LHCN-M2 (cell line): ENCODE measurements around the gene MAP3K14. TPM values are rescaled to one million over a fixed set of nuclear protein-coding genes. Genes with fewer than 3 reads are reported as not detected.
A peak's percentile ranks its signal among the peaks of the same experiment; 100 is the strongest.

ENCODE experiments used
- DNase-seq: peaks from one replicate; pipeline ENCODE4 v3.0.0-alpha.2; 2012; ENCODE audit warnings: low read depth
- total RNA-seq: library from RNA; depleted of rRNA; stranded (reverse); fragments of >200 nt; gene quantifications from 2 replicates; pipeline ENCODE4 v1.2.3, GENCODE V29; 2014

The MAP3K14 gene
- total RNA-seq, 1 experiment from 2014 or later = 6.2 TPM

DNA sequence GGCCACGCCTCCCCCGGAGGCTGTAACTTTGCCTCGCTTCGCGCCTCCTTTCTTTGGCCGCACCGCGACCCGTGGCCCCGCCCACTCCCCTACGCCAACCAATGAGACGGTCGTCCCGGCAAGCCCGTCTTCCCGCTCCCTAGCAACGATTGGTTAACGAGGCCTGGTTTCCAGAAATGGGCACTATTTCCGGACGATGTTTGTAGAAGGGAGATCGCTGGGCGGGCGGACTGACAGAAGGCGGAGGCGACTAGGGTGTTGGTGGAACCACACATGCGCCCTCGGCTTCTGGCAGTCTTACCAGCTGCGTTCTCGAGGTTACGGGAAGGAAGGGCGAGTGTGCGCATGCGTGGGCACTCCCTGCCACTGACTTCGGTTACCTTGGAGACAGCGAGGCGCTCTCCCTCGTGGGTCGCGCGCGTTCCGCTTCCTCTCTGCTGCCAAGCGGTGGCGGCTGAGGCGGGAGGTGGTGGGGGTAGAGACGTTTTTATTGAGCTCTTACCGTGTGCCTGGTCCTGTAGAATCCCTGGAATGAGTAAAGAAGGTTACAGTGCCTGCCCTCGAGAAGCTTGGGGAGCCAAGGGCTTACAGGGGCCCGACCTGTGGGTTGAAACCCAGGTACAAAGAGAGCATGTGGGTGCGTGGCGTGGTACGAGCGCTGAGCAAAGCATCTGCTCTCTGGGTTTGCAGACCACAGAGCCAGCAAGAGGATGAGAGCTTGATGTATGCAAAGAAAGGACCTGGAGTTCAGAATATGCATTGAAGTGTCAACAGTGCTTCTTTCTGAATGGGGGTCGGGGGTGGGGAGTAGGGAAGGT is 500 bp upstream of the MAP3K14 start:
- peak; percentile 100 for DNase-seq

DNA sequence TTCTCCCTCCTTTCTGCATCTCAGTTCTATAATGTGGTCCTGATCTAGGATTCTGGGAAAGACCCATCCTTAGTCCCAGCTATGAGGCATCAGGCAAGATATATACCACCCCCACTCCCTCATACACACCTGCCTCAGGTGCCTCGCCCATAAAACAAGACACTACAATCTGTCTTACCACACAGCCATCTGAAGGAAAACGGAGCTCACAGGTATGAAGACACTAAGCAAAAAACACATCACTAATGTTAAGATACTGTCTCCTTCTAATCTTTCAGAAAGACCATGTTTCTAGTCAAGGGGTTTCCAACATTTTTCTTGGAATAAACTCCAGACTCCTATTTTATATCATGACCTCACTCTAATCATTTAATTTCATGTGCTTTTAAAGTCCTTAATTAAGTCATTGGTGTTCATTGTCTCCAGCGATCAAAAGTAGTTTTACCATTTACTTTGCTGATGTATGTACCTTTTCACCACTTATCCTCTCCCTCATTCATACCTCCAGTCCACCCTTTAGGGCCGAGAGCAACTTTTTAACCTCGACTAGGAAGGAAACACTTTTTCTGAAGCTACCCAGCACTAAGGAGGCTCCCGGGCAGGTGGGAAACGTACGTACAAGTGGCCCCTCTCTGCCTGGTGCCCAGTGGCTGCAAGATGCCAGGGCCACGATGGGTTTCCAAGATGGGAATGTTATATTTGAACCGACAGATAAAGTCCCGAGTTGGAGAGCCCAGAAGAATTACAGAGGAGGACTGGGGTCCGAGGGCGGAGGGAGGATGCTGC is 979 bp downstream of the MAP3K14 start:
- DNase-seq = no peak

DNA sequence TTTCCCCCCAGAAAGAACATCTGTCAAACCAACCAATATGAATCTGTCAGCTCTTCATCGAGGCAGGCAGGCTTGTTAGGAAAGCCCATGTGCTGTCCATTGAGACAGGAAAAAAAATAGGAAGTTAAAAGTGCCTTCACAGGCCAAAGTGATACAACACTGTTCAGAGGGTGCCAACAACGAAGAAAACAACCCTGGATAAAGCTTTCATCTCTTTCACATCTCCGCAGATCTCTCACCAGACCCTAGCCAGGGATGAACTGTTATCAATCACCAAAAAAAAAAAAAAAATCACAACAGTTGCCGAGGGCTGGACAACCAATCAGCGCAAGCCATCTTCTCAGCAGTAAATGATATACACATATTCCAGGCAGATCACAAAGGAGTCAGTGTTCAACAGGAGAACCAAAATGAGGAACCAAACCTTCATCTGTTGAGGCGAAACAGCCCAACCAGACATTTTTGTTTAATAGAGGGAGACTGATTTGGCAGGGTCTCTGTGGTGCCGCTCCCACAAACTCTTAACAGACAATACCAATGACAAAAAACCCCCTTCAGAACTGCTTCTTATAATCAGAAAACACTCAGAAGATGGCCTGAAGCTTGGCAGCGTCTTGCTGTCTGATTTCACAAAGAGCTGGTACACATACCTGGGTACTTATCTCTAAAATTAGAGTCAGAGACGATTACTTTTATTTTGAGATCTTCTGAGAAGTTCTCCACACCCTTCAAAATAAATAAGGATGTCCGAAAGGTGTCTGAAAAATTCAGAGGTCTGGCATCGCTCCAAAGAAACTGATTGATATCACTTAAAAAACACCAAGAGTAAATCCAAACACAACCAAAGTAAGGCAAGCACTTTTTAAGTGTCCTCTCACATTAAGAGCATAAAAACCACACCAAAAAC is 1.8 kb downstream of the MAP3K14 start:
- peak; percentile 52 for DNase-seq

DNA sequence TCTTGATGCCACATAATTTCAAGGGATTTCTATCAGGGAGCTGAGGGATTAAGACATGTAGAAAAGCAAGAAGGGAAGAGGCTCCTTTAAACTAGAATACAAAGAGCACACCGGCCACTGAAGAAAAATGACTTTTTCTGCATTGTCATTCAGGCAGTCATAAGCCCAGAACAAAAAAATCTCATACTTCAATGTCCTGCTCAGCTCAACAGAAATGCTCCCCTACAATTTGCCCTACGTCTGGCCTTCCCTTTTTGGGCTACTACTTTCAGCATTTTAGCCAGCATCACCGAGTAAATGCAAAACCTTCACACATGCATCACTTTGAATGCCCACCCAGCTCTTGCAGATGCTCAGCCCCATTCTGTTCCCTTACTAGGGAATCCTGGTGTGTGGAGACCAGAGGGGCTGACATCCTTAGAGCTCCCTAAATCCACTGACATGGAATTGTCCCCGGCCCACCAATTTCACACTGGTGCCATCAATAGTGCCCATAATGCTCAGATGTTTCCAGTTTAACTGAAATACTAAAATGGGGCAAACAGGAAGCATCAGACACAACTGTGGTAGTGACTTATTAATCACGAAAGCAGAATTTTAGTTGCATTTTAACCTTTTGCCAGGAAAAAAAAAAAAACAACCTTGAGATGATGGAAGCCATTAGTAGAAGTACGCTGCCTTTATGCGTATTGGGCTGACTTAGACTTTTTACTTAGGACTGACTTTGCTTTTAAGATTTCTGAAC is 2.7 kb downstream of the MAP3K14 start:
- DNase-seq = no peak

DNA sequence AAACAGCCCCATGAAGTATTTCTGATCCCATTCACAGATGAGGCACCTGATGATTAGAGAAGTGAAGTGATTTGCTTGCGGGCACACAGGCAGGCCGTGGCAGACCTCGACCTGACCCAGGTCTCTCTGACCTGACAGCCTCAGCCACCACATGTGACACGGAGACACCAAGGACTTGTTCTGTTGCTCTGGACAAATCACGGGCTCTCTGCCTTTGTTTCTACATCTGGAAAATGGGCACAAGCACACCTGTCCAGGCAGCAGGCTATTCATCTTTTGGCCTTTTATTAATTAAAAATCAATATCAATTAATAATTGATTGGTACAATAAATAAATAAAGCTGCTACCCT is 3.4 kb downstream of the MAP3K14 start:
- no peak for DNase-seq

DNA sequence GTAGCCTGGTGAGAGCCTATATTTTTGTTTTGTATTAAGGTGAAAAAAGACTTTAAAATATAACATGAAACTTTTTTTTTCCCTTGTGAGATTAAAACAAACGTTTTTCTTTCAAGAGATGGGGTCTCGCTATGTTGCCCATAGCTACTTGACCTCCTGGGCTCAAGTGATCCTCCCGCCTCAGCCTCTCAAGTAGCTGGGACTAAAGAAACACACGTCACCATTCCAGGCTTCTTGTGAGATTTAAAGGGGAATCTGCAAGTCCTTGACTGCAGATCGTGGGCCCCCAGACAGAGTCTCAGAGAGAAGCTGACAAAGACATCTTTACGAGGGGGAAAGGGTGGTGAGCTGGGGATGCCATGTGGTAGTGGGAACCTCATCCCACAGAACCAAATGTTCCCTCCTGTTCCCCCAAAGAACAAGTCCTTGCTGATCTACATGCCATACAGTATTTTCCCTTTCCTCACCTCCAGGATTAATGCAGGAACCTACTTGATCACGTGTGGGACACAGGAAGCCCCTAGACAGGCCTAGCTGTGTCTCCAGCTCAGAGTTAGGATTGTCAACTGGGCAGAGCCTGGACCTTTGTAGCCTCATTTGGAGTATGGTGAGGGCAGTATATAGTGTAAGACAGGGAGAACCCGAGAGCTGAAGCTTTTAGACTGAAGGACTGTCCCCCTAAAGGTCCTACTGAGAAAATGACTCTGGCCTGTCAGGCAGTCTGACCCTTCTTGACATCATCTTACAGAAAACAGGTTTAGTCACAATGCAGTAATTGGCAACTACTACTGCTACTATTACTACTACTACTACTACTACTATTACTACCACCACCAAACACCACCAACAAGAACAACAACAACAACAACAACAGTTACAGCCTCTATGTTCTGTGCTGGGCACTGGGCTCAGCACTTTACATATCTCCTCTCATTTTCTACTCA is 4.1 kb downstream of the MAP3K14 start:
- no peak for DNase-seq

DNA sequence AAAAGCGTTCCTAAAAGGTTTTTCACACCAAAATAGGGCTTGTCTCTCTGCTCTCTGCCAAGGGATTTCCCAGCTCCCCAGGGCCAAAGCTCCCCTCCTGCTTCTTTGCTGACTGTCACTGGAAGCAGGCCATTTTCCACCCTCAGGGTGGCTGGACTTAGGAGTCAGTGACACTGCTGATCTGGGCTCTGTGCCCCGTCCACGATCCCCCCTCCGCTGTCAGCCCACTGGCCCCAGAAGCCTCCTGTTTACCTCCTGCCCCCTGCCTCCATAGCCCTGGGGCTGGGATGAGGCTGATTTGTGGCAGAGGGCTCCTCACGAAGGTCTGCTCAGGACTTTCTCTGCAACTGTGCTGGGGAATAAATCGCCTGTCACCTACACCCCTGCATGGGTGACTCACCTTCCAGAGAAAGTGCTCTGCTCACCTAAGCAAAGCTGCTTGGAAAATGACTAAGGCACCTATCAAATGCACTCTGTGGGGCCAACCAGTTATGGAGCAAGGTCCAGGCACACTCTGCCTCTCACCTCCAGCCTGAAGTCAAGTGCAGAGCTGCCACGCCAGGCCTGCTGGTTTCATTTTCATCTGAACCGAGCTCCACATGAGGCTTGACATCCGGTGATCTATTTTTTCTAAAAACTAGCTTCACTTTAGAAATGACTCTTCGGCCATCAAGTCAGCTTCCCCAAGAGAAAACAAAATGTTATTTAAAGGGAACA is 4.9 kb downstream of the MAP3K14 start:
- no peak for DNase-seq

DNA sequence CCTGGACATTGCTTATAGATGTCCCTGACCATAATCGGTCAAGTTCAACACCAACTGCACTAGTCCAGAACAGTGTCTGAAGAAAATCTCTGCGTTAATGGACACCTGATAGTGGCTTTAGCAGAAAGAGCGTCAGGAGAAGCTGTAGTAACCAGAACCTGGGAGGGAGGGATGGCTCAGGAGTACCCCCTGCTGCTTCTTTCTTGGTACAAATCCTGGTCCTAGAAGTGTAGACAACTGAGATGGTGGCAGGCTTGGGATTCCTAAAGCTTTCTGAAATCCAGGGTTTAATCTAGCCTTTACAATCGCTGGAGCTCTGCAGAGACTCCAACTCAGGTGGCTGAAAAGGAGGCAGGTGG is 5.4 kb downstream of the MAP3K14 start:
- DNase-seq = no peak

DNA sequence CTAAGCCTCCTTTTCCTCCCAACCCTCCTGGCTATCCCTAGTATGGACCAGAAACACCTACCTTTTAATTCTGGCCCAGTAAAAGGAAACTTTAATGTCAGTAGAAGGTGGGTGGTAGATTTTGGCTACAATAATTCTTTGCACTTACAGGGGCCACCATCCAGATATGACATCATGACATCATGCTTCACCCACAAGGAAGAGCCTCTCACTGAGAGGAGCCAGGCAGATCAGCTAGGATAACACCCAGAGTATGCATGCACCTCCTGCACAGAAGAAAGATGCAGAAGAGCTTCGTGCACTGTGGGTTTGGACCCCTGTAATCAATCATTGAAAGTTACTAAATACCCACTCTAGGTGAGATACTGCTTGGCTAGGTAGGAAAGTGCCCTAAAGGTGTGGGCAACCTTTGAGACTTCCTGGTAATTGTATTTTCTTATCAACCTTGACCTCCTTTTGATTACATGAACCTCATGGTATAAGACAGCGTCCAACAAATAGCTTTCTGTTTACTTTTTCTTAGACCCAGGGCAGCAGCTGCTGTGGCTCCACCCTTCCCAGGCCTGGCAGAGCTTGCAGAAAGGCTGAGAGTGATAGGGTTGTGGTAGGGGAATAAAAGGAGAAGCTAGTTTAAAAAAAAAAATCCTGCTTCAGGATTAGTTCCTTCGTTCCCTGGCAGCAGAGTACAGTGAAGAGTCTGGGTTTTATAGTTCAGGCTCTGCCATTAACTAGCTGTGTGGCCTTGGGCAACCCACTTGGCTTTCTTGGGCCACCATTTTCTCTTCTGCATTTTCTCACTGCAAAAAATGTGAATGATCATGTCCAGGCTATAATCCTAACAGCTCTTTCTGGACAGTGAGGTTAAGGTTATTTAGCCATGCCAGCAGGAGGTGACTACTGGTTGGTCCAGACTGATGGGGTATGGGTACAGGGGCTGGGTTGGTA is 6.2 kb downstream of the MAP3K14 start:
- peak; percentile 85 for DNase-seq

DNA sequence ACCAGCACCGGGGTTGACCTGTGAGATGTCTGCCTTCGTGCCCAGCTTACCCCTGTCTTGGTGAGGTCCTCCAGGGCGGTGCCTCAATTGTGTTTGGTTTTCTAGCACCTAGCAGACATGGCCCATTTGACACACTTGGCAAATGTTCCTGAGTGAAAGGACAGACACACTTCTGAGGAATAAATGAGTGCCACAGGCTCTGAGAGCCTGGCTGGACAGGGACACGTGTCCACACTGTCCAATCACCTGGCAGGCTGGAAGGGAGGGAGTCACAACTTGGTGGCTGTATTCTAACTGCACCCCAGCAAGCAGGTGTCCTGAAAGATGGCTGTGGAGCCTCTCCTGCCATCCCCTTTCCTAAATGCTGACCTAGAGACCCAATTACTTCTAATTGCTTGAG is 7.4 kb downstream of the MAP3K14 start:
- no peak for DNase-seq

DNA sequence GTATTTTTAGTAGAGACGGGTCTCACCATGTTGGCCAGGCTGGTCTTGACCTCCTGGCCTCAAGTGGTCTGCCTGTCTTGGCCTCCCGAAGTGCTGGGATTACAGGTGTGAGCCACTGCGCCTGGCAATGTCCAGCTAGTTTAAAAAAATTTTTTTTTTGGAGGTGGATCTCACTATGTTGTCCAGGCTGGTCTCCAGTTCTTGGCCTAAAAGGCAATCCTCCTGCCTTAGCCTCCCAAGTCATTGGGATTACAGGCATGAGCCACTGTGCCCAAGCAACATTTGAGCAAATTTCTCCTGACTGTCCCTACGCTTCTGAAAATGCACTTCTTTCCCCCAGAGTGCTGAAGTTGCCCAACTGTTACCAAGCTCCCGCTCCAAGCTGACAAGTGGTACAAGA is 8.0 kb downstream of the MAP3K14 start:
- no peak for DNase-seq

DNA sequence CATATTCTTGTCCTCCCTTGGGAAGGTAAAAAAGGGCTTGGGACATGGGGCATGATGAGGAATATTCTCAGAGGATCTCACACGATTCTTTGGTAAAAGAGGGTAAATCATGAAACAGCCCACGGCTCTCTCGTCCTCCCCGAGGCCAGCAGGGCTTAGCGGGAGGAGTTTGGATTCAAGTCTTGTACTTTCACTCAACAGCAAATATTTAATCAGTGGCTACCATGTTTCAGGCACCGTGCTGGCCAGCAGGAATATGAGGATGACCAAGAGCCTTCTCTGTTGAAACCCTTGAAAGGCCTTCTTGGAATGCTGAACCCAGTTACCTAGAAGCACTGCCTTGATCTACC is 8.8 kb downstream of the MAP3K14 start:
- DNase-seq = no peak

DNA sequence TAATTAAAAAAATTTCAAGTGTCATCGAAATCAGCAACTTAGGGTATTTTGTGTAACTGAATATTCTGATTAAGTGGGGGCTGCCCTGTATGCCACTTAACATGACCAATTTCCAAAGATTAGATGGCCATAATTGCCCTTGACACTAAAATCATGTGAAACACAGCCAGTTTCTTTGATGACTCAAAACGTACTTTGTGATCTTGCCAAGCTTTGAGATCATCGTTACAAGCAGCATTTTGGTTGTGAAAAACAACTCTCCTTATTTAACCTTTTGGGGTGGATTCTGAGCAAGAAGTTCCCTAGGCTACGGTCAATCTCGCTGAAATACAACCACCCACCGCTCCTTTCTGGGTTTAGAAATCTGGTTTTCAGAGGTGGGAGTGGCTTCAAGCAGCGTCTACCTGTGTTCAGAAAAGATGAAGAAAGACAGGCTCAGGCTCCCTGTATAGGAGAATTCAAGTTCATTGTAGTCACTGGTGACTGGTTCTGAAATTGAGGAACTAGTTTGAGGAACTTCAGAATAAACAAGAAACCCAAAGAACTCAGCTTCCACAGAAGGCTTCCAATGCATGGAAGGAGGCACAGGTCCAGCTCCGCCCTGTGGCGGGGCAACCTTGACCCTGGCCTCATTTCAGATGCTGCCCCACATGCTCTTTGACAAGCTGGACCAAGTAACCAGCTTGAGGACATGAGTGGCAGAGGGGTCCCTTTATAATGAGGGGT is 9.4 kb downstream of the MAP3K14 start:
- peak; percentile 90 for DNase-seq

DNA sequence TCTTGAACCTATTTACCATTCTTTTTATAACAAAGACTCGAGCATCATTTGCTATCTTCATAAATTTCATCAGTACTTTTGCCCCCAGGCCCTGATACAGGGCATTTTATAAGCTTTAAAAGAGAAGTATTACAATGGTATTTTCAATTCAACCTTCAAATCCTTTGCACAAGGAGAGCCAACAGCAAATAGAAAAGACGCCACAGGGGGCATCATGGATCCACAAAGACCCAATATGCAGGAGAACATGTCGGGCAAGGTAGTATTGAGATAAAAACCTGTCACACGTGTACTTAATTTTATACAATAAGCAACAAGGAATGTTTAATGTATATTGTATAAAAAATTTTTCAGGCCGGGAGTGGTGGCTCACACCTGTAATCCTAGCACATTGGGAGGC is 10.2 kb downstream of the MAP3K14 start:
- DNase-seq = no peak

DNA sequence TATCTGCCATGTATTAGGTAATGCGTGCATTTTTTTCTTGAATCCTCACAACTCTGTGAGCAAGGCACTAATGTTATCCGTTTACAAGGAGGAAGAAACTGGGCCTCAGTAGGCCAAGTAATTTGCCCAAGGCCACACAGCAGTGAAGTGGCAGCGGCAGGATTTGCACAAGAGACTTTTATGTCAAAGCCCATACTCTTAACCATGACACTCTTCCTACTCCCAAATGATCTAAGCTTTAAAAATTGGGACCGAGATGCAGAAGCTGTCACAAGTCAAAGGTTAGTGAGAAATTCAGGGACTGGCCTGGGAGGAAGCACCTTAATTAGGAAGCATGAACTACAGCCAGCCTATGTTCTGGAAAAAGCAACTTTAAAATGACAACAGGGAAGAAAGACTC is 10.7 kb downstream of the MAP3K14 start:
- DNase-seq = no peak

DNA sequence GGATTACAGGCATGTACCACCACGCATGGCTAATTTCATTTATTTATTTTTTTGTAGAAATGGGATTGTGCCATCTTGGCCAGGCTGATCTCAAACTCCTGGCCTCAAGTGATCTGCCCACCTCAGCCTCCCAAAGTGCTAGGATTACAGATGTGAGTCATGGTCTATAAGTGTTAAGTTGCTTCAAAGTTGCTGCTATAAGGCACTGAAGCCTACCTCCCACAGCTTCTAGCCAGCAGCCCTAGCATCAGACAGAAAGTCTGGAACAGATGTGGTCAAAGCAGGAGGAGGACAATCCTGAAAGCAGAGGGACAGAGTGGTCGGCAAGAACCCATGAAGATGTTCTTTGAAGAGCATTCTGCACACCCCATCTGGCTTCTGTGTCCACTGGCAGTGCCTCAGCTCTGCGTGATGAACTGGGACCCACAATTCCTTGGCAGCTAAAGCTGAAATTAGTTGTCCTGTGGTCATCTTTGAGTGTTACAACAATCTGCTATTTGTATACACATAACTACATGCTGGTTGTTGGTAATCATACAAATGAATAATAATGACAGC is 11.2 kb downstream of the MAP3K14 start:
- peak; percentile 83 for DNase-seq

DNA sequence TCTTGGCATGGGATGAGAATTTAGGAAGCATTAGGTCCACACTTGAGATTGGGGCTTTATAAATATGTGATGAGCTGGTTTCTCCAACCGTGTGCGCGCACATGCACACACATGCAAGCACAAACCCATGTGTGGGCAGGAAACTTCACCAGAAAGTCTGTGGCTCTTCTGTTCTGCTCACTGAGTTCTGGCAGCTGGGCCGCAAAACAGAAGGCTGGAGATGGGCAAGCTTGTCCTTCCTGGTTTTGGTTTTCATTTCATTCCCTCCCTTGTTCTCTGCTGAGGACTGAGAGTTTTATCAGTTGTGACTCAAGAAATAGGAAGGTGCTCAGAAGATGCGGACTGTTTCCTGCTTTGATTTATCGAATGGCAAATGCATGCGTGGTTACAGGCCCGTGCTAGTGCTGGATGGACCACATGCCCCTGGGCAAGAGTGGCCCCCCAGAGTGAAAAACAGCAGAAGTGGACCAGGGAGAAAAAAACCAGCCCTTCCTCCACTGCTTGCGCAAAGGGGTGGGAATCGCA is 14.1 kb downstream of the MAP3K14 start:
- peak; percentile 83 for DNase-seq
